ENCODE data around the gene FILIP1L.

DNA sequence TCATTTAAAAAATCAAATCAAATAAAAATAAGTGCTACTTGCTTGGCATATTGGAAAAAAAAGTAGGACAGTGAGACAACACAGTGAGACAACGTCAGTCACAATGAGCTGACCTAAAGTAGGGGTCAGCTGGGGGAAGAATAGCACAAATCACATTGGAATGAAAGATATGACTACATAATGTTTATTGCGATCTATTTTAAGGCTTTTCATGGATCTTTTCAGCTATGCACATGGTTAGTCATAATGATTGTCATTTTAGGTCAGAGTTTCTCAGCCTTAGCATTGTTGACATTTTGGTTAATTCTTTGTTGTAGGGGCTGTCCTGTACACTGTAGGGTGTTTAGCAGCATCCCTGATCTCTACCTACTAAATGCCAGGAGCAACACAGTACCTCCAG lies 252.1 kb downstream of the FILIP1L start:
- TF ChIP-seq CTCF (IDR thresholded peaks at IDR 0.05) (no peak), POLR2A (IDR thresholded peaks at IDR 0.05) (no peak)

Measured in thyroid gland (tissue), 4 donors.